NB4 (cell line): ENCODE measurements around the gene RTKN.
"Not testable (repeated sequence)": the region's sequence is repeated elsewhere in the genome, so short reads cannot be mapped to it uniquely, and the experiment has no call there.

Experiments
- DNase-seq: peaks from one replicate; pipeline ENCODE4 v3.0.0; 2010; ENCODE audit warnings: low read depth
- H3K4me3 ChIP-seq: one replicate; pipeline ENCODE4 v1.5.1; 2011; ENCODE audit warnings: mild to moderate bottlenecking, low read depth, low read length, moderate library complexity
- MAX ChIP-seq: IDR thresholded peaks from 2 replicates; pipeline ENCODE4 v1.6.1; 2011; ENCODE audit warnings: low read depth, low read length
- MYC ChIP-seq: IDR thresholded peaks from 2 replicates; pipeline ENCODE4 v1.6.1; 2011; ENCODE audit warnings: low read depth, low read length
- POLR2A ChIP-seq: IDR thresholded peaks from 2 replicates; pipeline ENCODE4 v1.6.1; 2011; ENCODE audit warnings: mild to moderate bottlenecking; ENCODE audit not compliant: insufficient read length; ENCODE audit errors: extremely low read depth
- TF ChIP-seq, protein P1 (sequence below): IDR thresholded peaks from one replicate; pipeline ENCODE4 v1.5.1; 2012; ENCODE audit warnings: low read depth, low read length

The RTKN gene

DNA sequence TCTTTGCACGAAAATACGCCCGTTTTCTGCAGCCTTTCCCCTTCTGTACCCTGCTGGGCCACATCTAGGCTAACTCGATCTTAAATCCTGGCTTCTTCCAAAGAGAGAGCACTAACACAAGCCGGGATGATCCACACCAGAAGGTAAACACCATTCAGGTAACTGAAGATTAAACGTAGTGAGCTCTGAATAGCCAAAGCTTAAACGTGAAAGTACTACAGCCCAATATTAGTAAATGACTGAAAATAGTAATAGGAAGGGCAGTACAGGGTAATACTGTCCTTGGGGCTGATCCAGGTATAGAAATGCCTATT lies 31.2 kb upstream of the RTKN start:
- DNase-seq = no peak
- H3K4me3 ChIP-seq = peak overlapping the region; percentile 94
- TF ChIP-seq MYC = no peak

DNA sequence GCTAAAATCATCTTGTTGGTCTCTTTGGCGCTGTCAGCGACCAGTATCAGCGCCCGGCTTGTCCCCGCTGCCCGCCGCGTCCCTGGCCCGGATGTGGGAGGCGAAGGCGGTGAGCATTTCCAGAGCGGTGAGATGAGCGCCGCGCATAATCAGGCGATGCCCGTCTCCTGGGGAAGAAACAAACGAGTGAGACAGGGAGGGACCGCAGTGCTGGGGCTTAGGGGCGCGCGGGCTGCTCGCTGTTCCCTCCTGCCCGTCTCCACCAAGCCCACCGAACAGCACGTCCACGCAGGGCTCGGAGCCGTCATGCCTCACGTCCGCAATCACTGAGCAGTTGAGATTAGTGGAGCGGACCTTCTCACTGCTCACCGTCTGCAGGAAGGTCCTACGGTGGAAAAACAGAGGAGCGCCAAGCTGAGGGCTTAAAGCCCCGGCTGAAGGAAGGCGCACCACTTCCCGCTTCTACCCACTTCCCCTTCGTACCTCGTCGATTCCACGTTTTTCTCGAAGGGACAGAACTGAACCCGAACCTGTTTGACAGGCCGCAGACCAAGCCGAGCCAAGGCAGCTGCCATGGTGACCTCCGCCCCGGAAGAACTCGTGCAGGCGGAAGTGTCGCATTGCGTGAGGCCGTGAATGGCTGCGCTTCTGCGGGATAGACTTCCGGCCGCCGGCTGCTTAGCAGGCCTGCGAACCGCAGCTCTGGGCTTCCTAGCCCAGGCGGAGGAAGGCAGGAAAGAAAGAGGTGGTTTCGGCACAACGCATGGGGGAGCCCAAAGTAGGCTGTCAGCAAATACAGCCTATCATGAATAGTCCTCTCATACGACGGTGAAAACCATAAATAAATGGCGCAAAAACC lies 30.6 kb upstream of the RTKN start, which contains the start of gene MRPL53:
MRPL53 (minus strand) TSS at position 595 of the 859 bp plus-strand sequence; CDS start at position 575, 20 bp downstream.
- peak; percentile 99 for DNase-seq
- TF ChIP-seq MAX = peak; percentile 75
- TF ChIP-seq MYC = peak; percentile 89
- TF ChIP-seq, protein P1, sequence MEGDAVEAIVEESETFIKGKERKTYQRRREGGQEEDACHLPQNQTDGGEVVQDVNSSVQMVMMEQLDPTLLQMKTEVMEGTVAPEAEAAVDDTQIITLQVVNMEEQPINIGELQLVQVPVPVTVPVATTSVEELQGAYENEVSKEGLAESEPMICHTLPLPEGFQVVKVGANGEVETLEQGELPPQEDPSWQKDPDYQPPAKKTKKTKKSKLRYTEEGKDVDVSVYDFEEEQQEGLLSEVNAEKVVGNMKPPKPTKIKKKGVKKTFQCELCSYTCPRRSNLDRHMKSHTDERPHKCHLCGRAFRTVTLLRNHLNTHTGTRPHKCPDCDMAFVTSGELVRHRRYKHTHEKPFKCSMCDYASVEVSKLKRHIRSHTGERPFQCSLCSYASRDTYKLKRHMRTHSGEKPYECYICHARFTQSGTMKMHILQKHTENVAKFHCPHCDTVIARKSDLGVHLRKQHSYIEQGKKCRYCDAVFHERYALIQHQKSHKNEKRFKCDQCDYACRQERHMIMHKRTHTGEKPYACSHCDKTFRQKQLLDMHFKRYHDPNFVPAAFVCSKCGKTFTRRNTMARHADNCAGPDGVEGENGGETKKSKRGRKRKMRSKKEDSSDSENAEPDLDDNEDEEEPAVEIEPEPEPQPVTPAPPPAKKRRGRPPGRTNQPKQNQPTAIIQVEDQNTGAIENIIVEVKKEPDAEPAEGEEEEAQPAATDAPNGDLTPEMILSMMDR = no peak
- TF ChIP-seq POLR2A = peak; percentile 87
- peak within 1 kb of the TSS; percentile 94 for H3K4me3 ChIP-seq

DNA sequence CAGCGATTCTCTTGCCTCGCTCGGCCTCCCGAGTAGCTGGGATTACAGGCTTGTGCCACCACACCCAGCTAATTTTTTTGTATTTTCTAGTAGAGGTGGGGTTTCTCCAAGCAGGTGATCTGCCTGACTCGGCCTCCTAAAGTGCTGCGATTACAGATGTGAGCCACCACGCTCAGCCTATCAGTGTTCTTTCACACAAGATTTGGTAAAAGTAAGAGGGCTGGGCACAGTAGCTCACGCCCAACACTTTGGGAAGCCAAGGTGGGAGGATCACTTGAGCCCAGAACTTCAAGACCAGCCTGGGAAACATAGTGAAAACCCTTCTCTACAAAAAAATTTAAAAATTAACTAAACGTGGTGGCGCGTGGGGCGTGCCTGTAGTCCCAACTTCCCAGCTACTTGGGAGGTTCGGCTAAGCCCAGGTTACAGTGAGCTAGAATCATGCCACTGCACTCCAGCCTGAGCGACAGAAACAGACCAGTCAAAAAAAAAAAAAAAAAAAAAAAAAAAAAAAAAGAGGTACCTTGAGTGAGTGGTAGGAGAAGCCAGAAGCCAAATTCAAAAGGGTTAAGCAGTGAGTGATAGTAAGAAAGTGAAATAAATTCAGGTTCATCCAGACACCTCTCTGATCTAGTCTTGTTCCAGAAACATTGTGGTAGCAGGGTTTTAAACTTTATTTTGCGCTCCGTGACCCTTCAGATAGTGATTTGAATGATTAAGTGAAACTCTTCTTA lies 29.8 kb upstream of the RTKN start:
- no peak for TF ChIP-seq MAX
- no peak for TF ChIP-seq MYC
- TF ChIP-seq, protein P1 = no peak
- TF ChIP-seq POLR2A = no peak
- no peak for DNase-seq
- H3K4me3 ChIP-seq = peak overlapping the region; percentile 94

- not testable (repeated sequence) for H3K4me3 ChIP-seq, DNase-seq
These were observed 29.0 kb upstream of the RTKN start for GRCh38 chr2:74470742-74471141.

DNA sequence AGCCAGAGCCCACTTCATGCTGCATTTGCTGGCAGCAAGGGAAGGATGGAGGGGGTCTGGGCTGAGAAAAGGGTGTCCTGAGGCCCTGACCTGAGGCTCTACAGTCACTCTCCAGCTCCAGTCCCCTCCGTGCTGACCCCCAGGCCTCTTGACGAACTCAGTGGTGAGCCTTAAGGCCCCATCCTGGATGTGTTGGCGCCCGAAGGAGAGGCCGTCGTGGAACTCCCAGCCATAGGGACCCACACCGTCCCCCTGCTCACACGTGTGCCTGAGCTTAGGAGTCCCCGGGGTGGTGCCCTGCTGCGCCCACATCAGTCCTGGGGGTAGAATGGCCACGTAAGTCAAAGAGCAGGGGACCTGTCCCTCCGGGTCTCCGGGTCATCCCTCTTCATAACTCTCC lies 22.7 kb upstream of the RTKN start:
- DNase-seq = peak; percentile 46
- peak; percentile 27; the same call in 1 of the 2 replicates for TF ChIP-seq MAX
- TF ChIP-seq, protein P1 = no peak

GRCh38 chr2:74462786-74463105 lies 21.0 kb upstream of the RTKN start:
- no peak for DNase-seq
- TF ChIP-seq MYC = no peak
- TF ChIP-seq, protein P1 = no peak
- no peak for TF ChIP-seq MAX
- no peak for TF ChIP-seq POLR2A
- no peak overlapping the region for H3K4me3 ChIP-seq

More for the DNA sequence above, 22.7 kb upstream of the RTKN start:
- peak overlapping the region; percentile 80 for H3K4me3 ChIP-seq
